Fibroblast of lung (primary cell): Measurements from ENCODE around the gene FUT8. TPM values are rescaled to one million over a fixed set of nuclear protein-coding genes. Genes with fewer than 3 reads are reported as not detected.

ENCODE experiments used
- DNase-seq, 2 donors: peaks; one replicate each; pipeline versions ENCODE4 v3.0.0 to v3.0.0-alpha.2; 2010; ENCODE audit warnings: low read depth in 2 of 2
- H2AFZ ChIP-seq: 2 replicates; pipeline ENCODE4 v1.5.1; 2012; ENCODE audit warnings: low read length, control low read depth, inconsistent platforms
- H3K27ac ChIP-seq: 2 replicates; pipeline ENCODE4 v1.5.1; 2011; ENCODE audit warnings: low read length, control low read depth; ENCODE audit not compliant: insufficient read depth
- H3K27me3 ChIP-seq: 2 replicates; pipeline ENCODE4 v1.5.1; 2011; ENCODE audit warnings: mild to moderate bottlenecking, low read length; ENCODE audit not compliant: control insufficient read depth, insufficient read depth
- H3K36me3 ChIP-seq: 2 replicates; pipeline ENCODE4 v1.5.1; 2011; ENCODE audit warnings: low read length; ENCODE audit not compliant: control insufficient read depth, insufficient read depth
- H3K4me1 ChIP-seq: 2 replicates; pipeline ENCODE4 v1.5.1; 2011; ENCODE audit warnings: low read length; ENCODE audit not compliant: control insufficient read depth, insufficient read depth; ENCODE audit errors: extremely low read depth
- H3K4me2 ChIP-seq: 2 replicates; pipeline ENCODE4 v1.5.1; 2011; ENCODE audit warnings: low read length, control low read depth; ENCODE audit not compliant: insufficient read depth; ENCODE audit errors: extremely low read depth
- H3K4me3 ChIP-seq, 4 experiments: fragments of 200-600 bp in 1 of 4; sonication (generic) in 1 of 4; replicated peaks in 1 of 4; 2 replicates each; pipeline ENCODE4 v1.5.1; 2011 to 2016; ENCODE audit warnings: low read length in 4 of 4, low read depth in 3 of 4, mild to moderate bottlenecking in 3 of 4, control low read depth in 2 of 4, inconsistent platforms in 1 of 4, mixed read lengths in 1 of 4; ENCODE audit not compliant: insufficient read depth in 1 of 4; ENCODE audit errors: control extremely low read depth in 1 of 4
- H3K79me2 ChIP-seq: 2 replicates; pipeline ENCODE4 v1.5.1; 2012; ENCODE audit warnings: mild to moderate bottlenecking, low read length, inconsistent platforms; ENCODE audit not compliant: control insufficient read depth, insufficient read depth
- H3K9ac ChIP-seq: 2 replicates; pipeline ENCODE4 v1.5.1; 2011; ENCODE audit warnings: mild to moderate bottlenecking, low read length, control low read depth; ENCODE audit not compliant: insufficient read depth
- H3K9me3 ChIP-seq: 2 replicates; pipeline ENCODE4 v1.5.1; 2012; ENCODE audit warnings: low read depth, low read length; ENCODE audit not compliant: control insufficient read depth, insufficient read depth
- H4K20me1 ChIP-seq: 2 replicates; pipeline ENCODE4 v1.5.1; 2011; ENCODE audit warnings: low read length; ENCODE audit not compliant: control insufficient read depth, insufficient read depth; ENCODE audit errors: extremely low read depth
- EZH2 ChIP-seq: IDR thresholded peaks from 2 replicates; pipeline ENCODE4 v1.5.1; 2012; ENCODE audit warnings: low read length, control low read depth, mild to moderate bottlenecking; ENCODE audit errors: missing control alignments
- polyA plus RNA-seq, 2 donors: library from polyadenylated mRNA; depleted of rRNA in 1 of 2; stranded (reverse) in 1 of 2; unstranded in 1 of 2; fragments of >200 nt; gene quantifications; 2 replicates each; pipeline ENCODE4 v1.2.1, GENCODE V29; 2011 to 2012; ENCODE audit warnings: missing spikeins in 1 of 2
- total RNA-seq: library from RNA; depleted of rRNA; stranded (reverse); fragments of >200 nt; gene quantifications from 2 replicates; pipeline ENCODE4 v1.2.1, GENCODE V29; 2014
- TF ChIP-seq, protein P1 (sequence below), 2 donors: IDR thresholded peaks in 1 of 2; conservative IDR thresholded peaks in 1 of 2; 1 replicate in 1 of 2; 2 replicates in 1 of 2; pipeline ENCODE4 v1.5.1; 2011 to 2012; ENCODE audit warnings: low read length in 2 of 2, control low read depth in 1 of 2, inconsistent platforms in 1 of 2, low read depth in 1 of 2, mild to moderate bottlenecking in 1 of 2

FUT8 gene
- total and polyA plus RNA-seq, 2 donors (not counting 1 experiment from before 2014, with no cell fraction given), result 51.4 to 95.8 TPM

DNA sequence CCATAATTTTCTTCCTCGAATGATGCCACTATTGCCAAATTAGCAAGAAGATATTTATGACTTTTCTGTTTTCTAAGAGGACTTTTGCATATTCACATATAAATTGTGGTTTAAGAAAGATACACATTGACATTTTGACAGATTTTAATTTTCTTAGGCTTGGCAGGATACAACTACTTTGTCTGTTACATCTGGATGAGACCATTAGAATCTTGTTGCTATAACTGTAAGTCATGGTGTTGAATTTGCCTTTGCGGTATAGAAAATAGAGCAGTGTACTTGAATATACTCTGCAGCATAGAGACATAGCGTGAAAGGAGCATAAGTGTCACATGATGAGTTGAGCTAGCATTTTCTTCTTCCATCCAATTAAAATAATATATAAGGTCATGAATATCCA lies 169.3 kb downstream of the FUT8 start:
- TF ChIP-seq EZH2, result no peak
- TF ChIP-seq, protein P1, sequence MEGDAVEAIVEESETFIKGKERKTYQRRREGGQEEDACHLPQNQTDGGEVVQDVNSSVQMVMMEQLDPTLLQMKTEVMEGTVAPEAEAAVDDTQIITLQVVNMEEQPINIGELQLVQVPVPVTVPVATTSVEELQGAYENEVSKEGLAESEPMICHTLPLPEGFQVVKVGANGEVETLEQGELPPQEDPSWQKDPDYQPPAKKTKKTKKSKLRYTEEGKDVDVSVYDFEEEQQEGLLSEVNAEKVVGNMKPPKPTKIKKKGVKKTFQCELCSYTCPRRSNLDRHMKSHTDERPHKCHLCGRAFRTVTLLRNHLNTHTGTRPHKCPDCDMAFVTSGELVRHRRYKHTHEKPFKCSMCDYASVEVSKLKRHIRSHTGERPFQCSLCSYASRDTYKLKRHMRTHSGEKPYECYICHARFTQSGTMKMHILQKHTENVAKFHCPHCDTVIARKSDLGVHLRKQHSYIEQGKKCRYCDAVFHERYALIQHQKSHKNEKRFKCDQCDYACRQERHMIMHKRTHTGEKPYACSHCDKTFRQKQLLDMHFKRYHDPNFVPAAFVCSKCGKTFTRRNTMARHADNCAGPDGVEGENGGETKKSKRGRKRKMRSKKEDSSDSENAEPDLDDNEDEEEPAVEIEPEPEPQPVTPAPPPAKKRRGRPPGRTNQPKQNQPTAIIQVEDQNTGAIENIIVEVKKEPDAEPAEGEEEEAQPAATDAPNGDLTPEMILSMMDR (conservative IDR thresholded peaks at IDR 0.05 in 1 of 2, IDR thresholded peaks at IDR 0.05 in 1 of 2; ENCODE audit: low read depth in 1 of 2, low read length in 2 of 2), result no peak

DNA sequence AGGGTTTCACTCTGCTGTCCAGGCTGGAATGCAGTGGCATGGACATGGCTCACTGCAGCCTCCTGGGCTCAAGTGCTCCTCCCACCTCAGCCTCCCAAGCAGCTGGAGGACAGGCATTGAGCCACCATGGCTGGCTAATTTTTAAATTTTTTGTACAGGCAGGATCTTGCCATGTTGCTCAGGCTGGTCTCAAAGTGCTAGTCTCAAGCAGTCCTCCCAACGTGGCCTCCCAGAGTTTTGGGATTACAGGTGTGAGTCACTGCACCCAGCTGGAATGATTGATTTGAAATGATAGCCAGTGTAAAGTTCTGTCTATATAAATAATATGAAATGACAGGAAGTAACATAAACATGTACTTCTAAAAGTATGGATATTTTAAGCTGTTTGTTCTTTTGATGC lies 172.7 kb downstream of the FUT8 start:
- no peak overlapping the region for H3K9ac ChIP-seq
- H3K4me2 ChIP-seq, result no peak overlapping the region
- no peaks in the 10 kb centered on the region for H3K27me3 ChIP-seq
- TF ChIP-seq EZH2, result no peak
- TF ChIP-seq, protein P1 (conservative IDR thresholded peaks at IDR 0.05 in 1 of 2, IDR thresholded peaks at IDR 0.05 in 1 of 2; ENCODE audit: low read depth in 1 of 2, low read length in 2 of 2), result no peak
- no peaks in the 10 kb centered on the region for H3K36me3 ChIP-seq
- no peak overlapping the region for H2AFZ ChIP-seq
- no peak overlapping the region for H3K4me3 ChIP-seq
- H4K20me1 ChIP-seq, result no peaks in the 10 kb centered on the region
- no peaks in the 10 kb centered on the region for H3K9me3 ChIP-seq
- H3K79me2 ChIP-seq, result no peaks in the 10 kb centered on the region
- H3K27ac ChIP-seq, result no peak overlapping the region
- no peaks in the 10 kb centered on the region for H3K4me1 ChIP-seq
- no peak for DNase-seq

More for the DNA sequence above, 169.3 kb downstream of the FUT8 start:
- Histone ChIP-seq H4K20me1 (no peaks in the 10 kb centered on the region), H3K79me2 (no peaks in the 10 kb centered on the region), H3K4me1 (no peaks in the 10 kb centered on the region), H3K27me3 (no peaks in the 10 kb centered on the region), H3K27ac (no peak overlapping the region), H3K36me3 (no peaks in the 10 kb centered on the region), H3K9me3 (no peaks in the 10 kb centered on the region), H3K4me2 (no peak overlapping the region), H2AFZ (no peak overlapping the region), H3K4me3 (no peak overlapping the region), H3K9ac (no peak overlapping the region)
- no peak for DNase-seq

GRCh38 chr14:65588426-65589140 lies 176.1 kb downstream of the FUT8 start:
- DNase-seq, result peak; percentile 43 to 55
- Histone ChIP-seq H3K27me3 (no peaks in the 10 kb centered on the region), H3K9me3 (no peaks in the 10 kb centered on the region), H2AFZ (no peak overlapping the region), H3K36me3 (no peaks in the 10 kb centered on the region), H3K79me2 (no peaks in the 10 kb centered on the region), H3K4me1 (no peaks in the 10 kb centered on the region), H3K4me2 (no peak overlapping the region), H3K27ac (no peak overlapping the region), H3K9ac (no peak overlapping the region), H4K20me1 (no peaks in the 10 kb centered on the region), H3K4me3 (no peak overlapping the region)
- TF ChIP-seq, protein P1 (conservative IDR thresholded peaks at IDR 0.05 in 1 of 2, IDR thresholded peaks at IDR 0.05 in 1 of 2; ENCODE audit: low read depth in 1 of 2, low read length in 2 of 2), result no peak
- TF ChIP-seq EZH2, result no peak
